DMS53 treated with DMSO at 0.1 percent for 48 hours (cell line): Measurements from ENCODE around the gene PIGK.

Source experiments
- DNase-seq: peaks from one replicate; lab custom pipeline; 2025; ENCODE audit not compliant: unreplicated experiment; lab: John Stamatoyannopoulos, UW

Gene PIGK

GRCh38 chr1:77040826-77041225, 178.4 kb downstream of the PIGK start:
- no peak for DNase-seq

GRCh38 chr1:77039739-77040138, 179.5 kb downstream of the PIGK start:
- no peak for DNase-seq

- DNase-seq: no peak
These were observed 180.1 kb downstream of the PIGK start for GRCh38 chr1:77039111-77039510.
